H1 (cell line): ENCODE results near the gene MAST1. TPM values are rescaled to one million over a fixed set of nuclear protein-coding genes. Genes with fewer than 3 reads are reported as not detected.

Experiments used
- CTCF ChIA-PET: fragments of 300-600 bp; sonication (Branson Sonifier 250); formaldehyde crosslinking; loops from one replicate; lab custom pipeline; 2021; ENCODE audit not compliant: partially characterized antibody; lab: Charles Lee
- POLR2A ChIA-PET: fragments of 300-600 bp; sonication (Branson Sonifier 250); formaldehyde crosslinking; loops from one replicate; lab custom pipeline; 2021; ENCODE audit warnings: inconsistent platforms; ENCODE audit not compliant: partially characterized antibody; lab: Charles Lee
- DNase-seq, 2 experiments: peaks; one replicate each; pipeline versions ENCODE4 v3.0.0 to v3.0.0-alpha.2; 2010 to 2022; ENCODE audit warnings: low spot score in 2 of 2, low read depth in 1 of 2, mixed read lengths in 1 of 2
- FAIRE-seq: peaks from 2 replicates; lab custom pipeline; 2011; peaks lifted over from hg19 to GRCh38; lab: Jason Lieb, UNC
- H2AFZ ChIP-seq: 2 replicates; pipeline ENCODE4 v1.8.1; 2012; ENCODE audit warnings: low read length, inconsistent platforms
- H2AK5ac ChIP-seq: 2 replicates; pipeline ENCODE4 v1.6.1; 2013; ENCODE audit warnings: low read depth, low read length
- H2BK120ac ChIP-seq: replicated peaks from 2 replicates; pipeline ENCODE3; 2013; ENCODE audit warnings: low read depth, low read length, inconsistent platforms
- H2BK12ac ChIP-seq: 2 replicates; pipeline ENCODE4 v1.6.1; 2013; ENCODE audit warnings: low read depth, low read length
- H2BK15ac ChIP-seq: 2 replicates; pipeline ENCODE4 v1.6.1; 2013; ENCODE audit warnings: low read length
- H2BK20ac ChIP-seq: 2 replicates; pipeline ENCODE4 v1.6.1; 2013; ENCODE audit warnings: low read length
- H2BK5ac ChIP-seq: 2 replicates; pipeline ENCODE4 v1.6.1; 2013; ENCODE audit warnings: low read depth, low read length
- H3K14ac ChIP-seq: 2 replicates; pipeline ENCODE4 v1.6.1; 2013; ENCODE audit warnings: inconsistent platforms; ENCODE audit not compliant: insufficient read length
- H3K18ac ChIP-seq: 2 replicates; pipeline ENCODE4 v1.6.1; 2013; ENCODE audit warnings: low read length; ENCODE audit errors: extremely low read depth
- H3K23ac ChIP-seq: 2 replicates; pipeline ENCODE4 v1.6.1; 2013; ENCODE audit warnings: inconsistent platforms; ENCODE audit not compliant: insufficient read length
- H3K23me2 ChIP-seq: 2 replicates; pipeline ENCODE4 v1.6.1; 2013; ENCODE audit warnings: low read depth, low read length
- H3K27ac ChIP-seq: 2 replicates; pipeline ENCODE4 v1.6.1; 2011; ENCODE audit warnings: low read depth, low read length, inconsistent platforms
- H3K27me3 ChIP-seq, 4 experiments: replicated peaks in 1 of 4; 1 replicate in 1 of 4; 2 replicates in 3 of 4; pipeline versions ENCODE4 v1.6.1 to v1.8.1; 2011 to 2013; ENCODE audit warnings: low read length in 3 of 4, mild to moderate bottlenecking in 3 of 4, inconsistent platforms in 2 of 4, mixed read lengths in 2 of 4, moderate library complexity in 1 of 4; ENCODE audit not compliant: control insufficient read depth in 3 of 4, insufficient read depth in 3 of 4; ENCODE audit errors: extremely low read depth in 1 of 4
- H3K36me3 ChIP-seq, 4 experiments: 2 replicates each; pipeline versions ENCODE4 v1.6.1 to v1.8.1; 2011 to 2013; ENCODE audit warnings: mild to moderate bottlenecking in 4 of 4, low read length in 3 of 4, moderate library complexity in 2 of 4, control low read depth in 1 of 4, inconsistent platforms in 1 of 4; ENCODE audit not compliant: insufficient read depth in 4 of 4, control insufficient read depth in 2 of 4
- H3K4ac ChIP-seq: replicated peaks from 2 replicates; pipeline ENCODE3; 2013; ENCODE audit warnings: low read length, low read depth, mixed read lengths, inconsistent platforms; ENCODE audit not compliant: insufficient read length
- H3K4me1 ChIP-seq, 4 experiments: replicated peaks in 1 of 4; 1 replicate in 1 of 4; 2 replicates in 3 of 4; pipeline versions ENCODE4 v1.6.1 to v1.8.1; 2011 to 2013; ENCODE audit warnings: low read length in 3 of 4, inconsistent platforms in 2 of 4, mixed read lengths in 1 of 4; ENCODE audit not compliant: insufficient read depth in 4 of 4, control insufficient read depth in 3 of 4
- H3K4me2 ChIP-seq, 2 experiments: 2 replicates each; pipeline versions ENCODE4 v1.6.1 to v1.8.1; 2011 to 2013; ENCODE audit warnings: low read depth in 2 of 2, low read length in 2 of 2, control low read depth in 1 of 2, inconsistent platforms in 1 of 2, mild to moderate bottlenecking in 1 of 2; ENCODE audit not compliant: insufficient read depth in 1 of 2
- H3K4me3 ChIP-seq, 4 experiments: fragments of 200-600, 300-600 bp in 1 of 4; sonication (generic), shearing (Covaris generic), sonication (Bioruptor Twin) in 1 of 4; 2 replicates each; pipeline versions ENCODE4 v1.5.1 to v1.8.1; 2011 to 2016; ENCODE audit warnings: low read length in 4 of 4, low read depth in 3 of 4, control low read depth in 2 of 4, inconsistent platforms in 2 of 4, mild to moderate bottlenecking in 2 of 4, mixed read lengths in 1 of 4, moderate library complexity in 1 of 4; ENCODE audit not compliant: insufficient read depth in 2 of 4; ENCODE audit errors: extremely low read depth in 1 of 4
- H3K56ac ChIP-seq: replicated peaks from 2 replicates; pipeline ENCODE3; 2013; ENCODE audit warnings: low read depth, mild to moderate bottlenecking, mixed read lengths, low read length, inconsistent platforms; ENCODE audit not compliant: insufficient read length
- H3K79me1 ChIP-seq: 2 replicates; pipeline ENCODE4 v1.6.1; 2013; ENCODE audit warnings: low read depth, low read length, control low read depth
- H3K79me2 ChIP-seq, 2 experiments: 2 replicates each; pipeline versions ENCODE4 v1.6.1 to v1.8.1; 2012 to 2013; ENCODE audit warnings: low read length in 2 of 2, mild to moderate bottlenecking in 2 of 2, inconsistent platforms in 1 of 2; ENCODE audit not compliant: insufficient read depth in 2 of 2, control insufficient read depth in 1 of 2
- H3K9ac ChIP-seq, 4 experiments: replicated peaks in 1 of 4; 1 replicate in 1 of 4; 2 replicates in 3 of 4; pipeline versions ENCODE4 v1.6.1 to v1.8.1; 2011 to 2013; ENCODE audit warnings: low read depth in 3 of 4, low read length in 3 of 4, control low read depth in 2 of 4, mild to moderate bottlenecking in 2 of 4, moderate library complexity in 2 of 4, inconsistent platforms in 1 of 4; ENCODE audit errors: extremely low read depth in 1 of 4
- H3K9me3 ChIP-seq, 2 experiments: 2 replicates each; pipeline versions ENCODE4 v1.6.1 to v1.8.1; 2012 to 2013; ENCODE audit warnings: mild to moderate bottlenecking in 2 of 2, moderate library complexity in 2 of 2, control low read depth in 1 of 2, inconsistent platforms in 1 of 2, low read depth in 1 of 2, low read length in 1 of 2, mixed read lengths in 1 of 2; ENCODE audit not compliant: insufficient read depth in 2 of 2
- H4K20me1 ChIP-seq, 2 experiments: replicated peaks in 1 of 2; 2 replicates each; pipeline versions ENCODE3 to v1.8.1; 2011 to 2013; ENCODE audit warnings: inconsistent platforms in 2 of 2, low read length in 2 of 2, mild to moderate bottlenecking in 1 of 2; ENCODE audit not compliant: insufficient read depth in 2 of 2, control insufficient read depth in 1 of 2
- H4K5ac ChIP-seq: 2 replicates; pipeline ENCODE4 v1.6.1; 2013; ENCODE audit warnings: low read length, low read depth, mixed read lengths, inconsistent platforms; ENCODE audit not compliant: insufficient read length
- H4K8ac ChIP-seq: 2 replicates; pipeline ENCODE4 v1.8.0; 2013; ENCODE audit warnings: mild to moderate bottlenecking, moderate library complexity, low read length, inconsistent platforms; ENCODE audit not compliant: insufficient read depth; ENCODE audit errors: extremely low read depth
- H4K91ac ChIP-seq: replicated peaks from 2 replicates; pipeline ENCODE3; 2013; ENCODE audit warnings: low read length, mixed read lengths, inconsistent platforms; ENCODE audit not compliant: insufficient read length
- E2F6 ChIP-seq: IDR thresholded peaks from 2 replicates; pipeline ENCODE4 v1.6.1; 2012; ENCODE audit warnings: inconsistent platforms
- EZH2 ChIP-seq: fragments of 200-600 bp; sonication (generic); IDR thresholded peaks from 2 replicates; pipeline ENCODE4 v1.7.1; 2012; ENCODE audit warnings: low read depth, mild to moderate bottlenecking, moderate library complexity, low read length, inconsistent platforms; ENCODE audit not compliant: severe bottlenecking
- KDM1A ChIP-seq: fragments of 200-600, 300-600 bp; sonication (generic); IDR thresholded peaks from 2 replicates; pipeline ENCODE4 v1.7.1; 2016; ENCODE audit warnings: mild to moderate bottlenecking, low read length, borderline replicate concordance
- POLR2AphosphoS5 ChIP-seq: IDR thresholded peaks from 2 replicates; pipeline ENCODE4 v1.6.1; 2011; ENCODE audit warnings: low read depth, low read length
- RNF2 ChIP-seq: fragments of 200-900, 300-1000 bp; sonication (generic); IDR thresholded peaks from 2 replicates; pipeline ENCODE4 v1.7.1; 2016; ENCODE audit warnings: borderline replicate concordance, low read depth, mild to moderate bottlenecking, antibody characterized with exemption, low read length; ENCODE audit not compliant: poor library complexity, severe bottlenecking; ENCODE audit errors: missing control alignments
- SP2 ChIP-seq: IDR thresholded peaks from 2 replicates; pipeline ENCODE4 v1.6.1; 2012; ENCODE audit warnings: mild to moderate bottlenecking, low read length, inconsistent platforms
- WGBS, 2 experiments: shearing (Covaris generic) in 1 of 2; methylation state at CpG; one replicate each; pipeline versions ENCODE4 v1.1.6 to v1.1.7; 2013 to 2015; ENCODE audit warnings: low lambda C conversion rate in 2 of 2, mixed read lengths in 2 of 2, inconsistent platforms in 1 of 2, low coverage in 1 of 2, missing lambda C conversion rate in 1 of 2; ENCODE audit not compliant: insufficient replicate concordance in 2 of 2, insufficient coverage in 1 of 2, insufficient read length in 1 of 2; ENCODE audit errors: extremely low coverage in 1 of 2, missing lambda C conversion rate in 1 of 2; 5-methylcytosine and 5-hydroxymethylcytosine counted together
- polyA plus RNA-seq, 7 experiments: library from polyadenylated mRNA; depleted of rRNA in 3 of 7; stranded (reverse) in 5 of 7; unstranded in 2 of 7; fragments of >200 nt in 5 of 7; fragments of 200-250 nt in 2 of 7; gene quantifications; 1 replicate in 5 of 7; 2 replicates in 1 of 7; 4 replicates in 1 of 7; pipeline versions ENCODE4 v1.2.1 to v1.2.3, GENCODE V29; 2011 to 2013; ENCODE audit warnings: missing spikeins in 2 of 7, mixed read lengths in 2 of 7
- total RNA-seq: library from RNA; stranded (reverse); fragmentation: NEBNext Ultra II Directional; extraction: Animal tissue kit (Norgen Biotek cat#: 25700); gene quantifications from 2 replicates; pipeline ENCODE4 v1.2.1, GENCODE V29; 2021

MAST1 gene
- total and polyA plus RNA-seq, 2 of the 8 experiments (the other 6 are each of a cell fraction or from before 2014, with no cell fraction given): 15.6 to 28.3 TPM

DNA sequence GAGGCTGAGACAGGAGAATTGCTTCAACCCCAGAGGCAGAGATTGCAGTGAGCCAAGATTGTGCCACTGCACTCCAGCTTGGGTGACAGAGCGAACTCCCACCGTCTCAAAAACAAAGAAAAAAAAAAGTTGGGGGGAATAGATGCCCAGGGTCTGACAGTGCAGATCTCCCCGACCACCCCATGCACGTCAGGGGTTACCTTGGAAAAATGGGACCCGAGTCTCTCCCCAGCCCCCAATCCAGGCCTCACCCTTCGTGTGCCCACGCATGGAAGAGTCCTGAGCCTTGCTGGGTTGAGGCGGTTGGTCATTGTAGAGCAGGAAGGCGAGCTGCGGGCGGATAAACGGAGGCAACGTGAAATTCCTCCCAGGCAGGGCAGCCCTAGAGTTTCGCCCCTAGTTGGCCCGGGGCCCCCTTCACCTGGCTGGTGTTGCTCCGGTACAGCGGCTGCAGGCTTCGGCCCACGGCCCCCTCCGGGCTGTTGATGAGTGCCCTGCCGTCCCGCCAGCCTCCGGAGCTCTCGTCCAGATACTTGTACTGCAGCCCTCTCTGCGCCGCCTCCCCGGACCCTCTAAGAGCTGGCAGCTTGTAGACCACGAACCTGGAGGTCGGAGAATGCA, 42.3 kb downstream of the MAST1 start:
- Histone ChIP-seq H3K27ac (peak overlapping the region; percentile 20; the same call in 1 of the 2 replicates), H3K23me2 (peaks cover 5% of the 10 kb centered on the region; the same call in 1 of the 2 replicates), H3K4me2 (peak overlapping the region; percentile 61 to 77), H2BK120ac (no peak overlapping the region), H4K5ac (peak overlapping the region; percentile 61), H2BK15ac (no peak overlapping the region), H4K20me1 (no peaks in the 10 kb centered on the region), H3K36me3 (peaks cover 0 to 7% (median 2%) of the 10 kb centered on the region in 4 experiments; a peak in 3 of 8 replicates), H3K56ac (no peak overlapping the region), H3K79me1 (no peaks in the 10 kb centered on the region), H3K4me1 (peaks cover 0 to 7% (median 5%) of the 10 kb centered on the region in 4 experiments; a peak in 5 of 7 replicates), H2AFZ (peak overlapping the region; percentile 39; the same call in 1 of the 2 replicates), H3K23ac (no peak overlapping the region), H3K4ac (no peak overlapping the region), H3K14ac (no peak overlapping the region), H3K79me2 (no peaks in the 10 kb centered on the region), H2BK12ac (no peak overlapping the region), H4K8ac (peak overlapping the region; percentile 95; the same call in 1 of the 2 replicates), H3K18ac (peak overlapping the region; percentile 83), H2BK5ac (peak overlapping the region; percentile 71; the same call in 1 of the 2 replicates), H3K27me3 (no peaks in the 10 kb centered on the region), H2BK20ac (no peak overlapping the region), H3K9ac (peak overlapping the region; percentile 65 to 71 (median 69)), H3K4me3 (peak overlapping the region; percentile 85 to 92 (median 88)), H3K9me3 (no peaks in the 10 kb centered on the region; a peak in 2 of 4 replicates), H4K91ac (no peak overlapping the region), H2AK5ac (no peak overlapping the region)
- no peak for TF ChIP-seq POLR2AphosphoS5
- no peak for TF ChIP-seq SP2
- no peak for TF ChIP-seq RNF2
- no peak for TF ChIP-seq KDM1A
- no peak for TF ChIP-seq EZH2
- TF ChIP-seq E2F6: 0 out of 2 replicates have a peak, but pooled peaks have one; percentile 2
- ChIA-PET CTCF (interaction anchor here (1.0 to 2.0 kb wide), 4 partner anchors 10 to 85 kb away, joined by 3 to 9 read pairs (median 4); no protein-coding TSS in a partner anchor), POLR2A (interaction anchor here (1.1 to 12.3 kb wide), 16 partner anchors 8 to 105 kb away, joined by 3 to 110 read pairs (median 6); partner anchors contain the start of genes CALR, GCDH, HOOK2 and JUNB)
- FAIRE-seq: no peak
- no peak for DNase-seq
- 13% methylated on average over 29 of the region's 29 CpGs; no CpG with 5 or more reads in 1 of the 2 experiments for WGBS, 2 experiments
